AG10803 (cell line): ENCODE results near the gene FBXL17.
"Not testable (repeated sequence)": the region's sequence is repeated elsewhere in the genome, so short reads cannot be mapped to it uniquely, and the experiment has no call there.

ENCODE experiments used
- DNase-seq: peaks from one replicate; pipeline ENCODE4 v3.0.0; 2010; ENCODE audit warnings: low read depth
- H3K4me3 ChIP-seq: 2 replicates; pipeline ENCODE4 v1.5.1; 2011; ENCODE audit warnings: mild to moderate bottlenecking, low read length, control low read depth
- TF ChIP-seq, protein P1 (sequence below): conservative IDR thresholded peaks from 2 replicates; pipeline ENCODE4 v1.5.1; 2011; ENCODE audit warnings: mild to moderate bottlenecking, low read length, control low read depth, inconsistent platforms

FBXL17 gene

DNA sequence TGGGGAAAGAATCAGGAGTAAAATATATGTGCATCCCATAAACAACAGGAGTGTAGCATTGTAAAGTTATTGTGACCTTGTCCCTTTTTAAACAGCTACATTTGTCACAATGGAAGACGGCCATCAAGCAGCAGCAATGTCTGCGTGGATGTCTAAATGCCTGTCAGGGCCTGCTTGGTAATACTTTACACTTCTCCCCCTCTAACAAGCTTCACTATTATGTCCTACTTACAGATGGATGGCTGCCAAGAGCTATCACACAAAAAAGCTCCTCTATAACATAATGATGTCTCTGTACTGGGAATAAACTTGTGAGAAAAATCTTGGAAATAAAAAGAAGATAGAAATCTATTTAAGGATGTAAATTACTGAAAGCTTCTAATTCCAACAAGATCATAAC lies 213.0 kb downstream of the FBXL17 start:
- TF ChIP-seq, protein P1, sequence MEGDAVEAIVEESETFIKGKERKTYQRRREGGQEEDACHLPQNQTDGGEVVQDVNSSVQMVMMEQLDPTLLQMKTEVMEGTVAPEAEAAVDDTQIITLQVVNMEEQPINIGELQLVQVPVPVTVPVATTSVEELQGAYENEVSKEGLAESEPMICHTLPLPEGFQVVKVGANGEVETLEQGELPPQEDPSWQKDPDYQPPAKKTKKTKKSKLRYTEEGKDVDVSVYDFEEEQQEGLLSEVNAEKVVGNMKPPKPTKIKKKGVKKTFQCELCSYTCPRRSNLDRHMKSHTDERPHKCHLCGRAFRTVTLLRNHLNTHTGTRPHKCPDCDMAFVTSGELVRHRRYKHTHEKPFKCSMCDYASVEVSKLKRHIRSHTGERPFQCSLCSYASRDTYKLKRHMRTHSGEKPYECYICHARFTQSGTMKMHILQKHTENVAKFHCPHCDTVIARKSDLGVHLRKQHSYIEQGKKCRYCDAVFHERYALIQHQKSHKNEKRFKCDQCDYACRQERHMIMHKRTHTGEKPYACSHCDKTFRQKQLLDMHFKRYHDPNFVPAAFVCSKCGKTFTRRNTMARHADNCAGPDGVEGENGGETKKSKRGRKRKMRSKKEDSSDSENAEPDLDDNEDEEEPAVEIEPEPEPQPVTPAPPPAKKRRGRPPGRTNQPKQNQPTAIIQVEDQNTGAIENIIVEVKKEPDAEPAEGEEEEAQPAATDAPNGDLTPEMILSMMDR = no peak
- DNase-seq = no peak
- H3K4me3 ChIP-seq = no peak overlapping the region

DNA sequence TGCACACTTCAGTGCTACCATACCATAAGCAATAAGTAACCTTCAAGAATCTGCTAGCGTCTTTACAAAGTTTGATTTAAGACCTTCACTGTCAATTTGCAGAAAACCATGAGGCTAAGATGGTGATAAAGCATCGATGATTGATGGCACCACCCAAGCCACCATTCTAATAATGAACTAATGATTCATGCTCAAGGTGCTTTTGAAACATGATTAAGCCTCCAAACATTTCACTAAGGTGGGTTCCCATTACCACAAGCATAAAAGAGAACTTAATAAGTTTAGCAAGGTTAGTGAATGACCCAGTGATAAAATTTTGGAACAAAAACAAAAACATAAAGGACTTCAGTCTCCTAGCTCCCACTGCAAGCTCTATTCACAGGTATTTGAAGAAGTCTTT lies 214.7 kb downstream of the FBXL17 start:
- no peak overlapping the region for H3K4me3 ChIP-seq
- TF ChIP-seq, protein P1 = no peak

DNA sequence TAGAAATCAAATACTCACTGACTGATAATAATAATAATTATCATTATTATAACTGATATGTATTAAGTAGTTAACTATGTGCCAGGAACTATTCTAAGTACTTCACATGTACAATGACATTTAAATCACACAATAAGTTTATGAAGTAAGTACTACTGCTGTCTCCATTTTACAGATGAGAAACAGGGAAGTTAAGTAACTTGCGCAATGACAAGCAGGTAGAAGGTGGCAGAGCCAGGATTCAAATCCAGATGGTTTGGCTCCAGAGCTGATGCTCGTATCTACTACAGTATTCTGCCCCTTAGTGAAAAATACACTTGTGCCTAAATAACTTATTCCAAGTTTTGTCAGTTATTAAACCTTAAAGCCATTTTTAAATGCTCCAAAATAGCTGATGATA lies 217.3 kb downstream of the FBXL17 start:
- TF ChIP-seq, protein P1 = no peak
- H3K4me3 ChIP-seq = no peak overlapping the region

More for the DNA sequence above, 214.7 kb downstream of the FBXL17 start:
- DNase-seq = no peak

DNA sequence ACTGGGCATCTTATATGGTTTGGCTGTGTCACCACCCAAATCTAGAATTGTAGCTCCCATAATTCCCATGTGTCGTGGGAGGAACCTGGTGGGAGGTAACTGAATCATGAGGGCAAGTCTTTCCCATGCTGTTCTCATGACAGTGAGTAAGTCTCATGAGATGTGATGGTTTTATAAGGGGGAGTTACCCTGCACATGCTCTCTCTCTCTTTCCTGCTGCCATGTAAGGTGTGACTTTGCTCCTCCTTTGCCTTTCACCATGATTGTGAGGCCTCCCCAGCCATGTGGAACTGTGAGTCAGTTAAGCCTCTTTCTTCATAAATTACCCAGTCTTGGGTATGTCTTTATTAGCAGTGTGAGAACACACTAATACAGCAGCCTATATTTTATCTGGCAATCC lies 229.0 kb downstream of the FBXL17 start:
- DNase-seq, H3K4me3 ChIP-seq: not testable (repeated sequence)

More for the DNA sequence above, 217.3 kb downstream of the FBXL17 start:
- no peak for DNase-seq

DNA sequence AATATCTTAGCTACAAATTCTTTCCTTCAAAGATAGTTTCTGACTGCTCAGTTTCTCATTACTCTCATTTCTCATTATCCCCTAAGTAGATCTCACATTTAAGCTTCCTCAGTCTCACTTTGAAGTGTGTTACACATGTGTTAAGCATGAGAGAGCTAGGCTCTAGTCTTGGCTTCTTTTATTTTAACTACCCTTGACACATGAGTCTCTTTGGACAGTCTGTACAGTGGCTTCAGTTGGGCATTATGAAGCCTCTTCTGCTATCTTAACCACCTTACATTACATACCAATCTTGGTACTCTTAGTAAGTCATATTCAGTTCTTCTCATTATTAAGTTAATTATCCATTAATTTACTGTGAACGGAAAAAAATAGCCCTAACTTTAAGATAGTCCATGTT lies 232.5 kb downstream of the FBXL17 start:
- TF ChIP-seq, protein P1 = no peak
- H3K4me3 ChIP-seq = no peak overlapping the region
- DNase-seq = no peak

DNA sequence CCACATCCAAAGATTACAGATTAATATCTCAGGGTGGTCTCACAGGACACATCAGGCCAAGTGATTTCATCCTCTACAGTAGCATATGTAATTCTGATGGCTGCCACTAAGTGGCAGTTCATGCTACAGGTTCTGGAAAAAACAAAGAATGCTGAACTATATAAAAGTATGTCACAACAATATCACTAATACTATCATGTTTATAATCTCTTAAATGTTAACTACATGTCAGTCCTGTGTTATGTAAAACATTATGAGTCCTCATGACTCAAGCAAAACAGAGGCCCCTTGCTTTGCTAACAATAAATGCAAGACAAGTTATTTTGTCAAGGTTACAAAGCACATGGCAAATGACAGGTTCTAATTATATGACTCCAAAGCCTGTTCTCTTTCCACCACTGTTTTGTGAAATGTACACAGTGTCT lies 233.2 kb downstream of the FBXL17 start:
- TF ChIP-seq, protein P1 = peak; percentile 63
- H3K4me3 ChIP-seq = no peak overlapping the region
- peak; percentile 29 for DNase-seq

DNA sequence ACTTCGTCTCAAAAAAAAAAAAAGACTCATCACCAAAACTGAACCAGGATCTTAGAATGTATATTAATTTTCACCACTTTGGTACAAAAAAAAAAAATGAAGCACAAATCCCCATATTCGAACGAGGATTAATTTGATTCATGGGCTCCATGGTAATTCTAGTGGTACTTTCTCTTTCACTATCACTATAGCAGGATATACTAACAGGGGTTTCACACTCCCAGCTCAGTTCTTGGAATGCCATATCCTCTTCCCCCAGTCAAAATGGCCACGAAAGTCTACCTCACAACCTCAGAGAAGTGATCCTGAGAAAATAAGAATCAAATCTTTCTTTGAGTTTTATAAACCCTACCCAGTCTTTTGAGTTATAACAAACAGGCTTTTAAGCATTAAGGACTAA lies 235.7 kb downstream of the FBXL17 start:
- TF ChIP-seq, protein P1 = no peak
- no peak for DNase-seq
- no peak overlapping the region for H3K4me3 ChIP-seq

DNA sequence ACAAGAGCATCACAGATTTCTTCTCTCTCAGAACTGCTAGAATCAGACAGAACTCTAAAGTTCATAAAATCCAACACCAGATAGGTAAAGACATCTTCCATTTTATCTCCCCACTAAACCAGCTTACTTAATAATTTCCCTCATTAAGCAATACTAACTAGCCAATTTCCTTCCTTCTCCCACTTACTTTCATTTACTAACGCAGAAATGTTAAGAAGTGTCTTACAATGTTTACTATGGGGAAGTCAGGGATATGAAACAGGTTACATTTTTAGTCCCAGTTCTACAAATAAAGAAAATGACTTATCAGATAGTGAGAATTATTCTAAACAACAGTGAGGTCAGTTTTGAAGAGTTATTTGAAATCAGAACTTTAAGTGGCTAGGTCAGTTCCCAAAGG lies 236.5 kb downstream of the FBXL17 start:
- no peak for DNase-seq
- no peak overlapping the region for H3K4me3 ChIP-seq
- TF ChIP-seq, protein P1 = no peak
